Right lobe of liver (tissue), 6 donors: ENCODE measurements around the gene ZDHHC21. TPM values are rescaled to one million over a fixed set of nuclear protein-coding genes. Genes with fewer than 3 reads are reported as not detected.
A peak's percentile ranks its signal among the peaks of the same experiment; 100 is the strongest.

Experiments
- ATAC-seq, 4 donors: fragments of 200-7000 bp; cut with Tn5 transposase; one replicate each; pipeline ENCODE4 v1.9.1; 2020; ENCODE audit warnings: mild to moderate bottlenecking in 4 of 4, moderate library complexity in 4 of 4
- DNase-seq, 3 donors: peaks; one replicate each; pipeline ENCODE4 v3.0.0-alpha.2; 2020
- H3K27ac ChIP-seq, 3 donors: fragments of 200-600 bp; one replicate each; pipeline ENCODE4 v1.8.0; 2022
- H3K27me3 ChIP-seq, 2 donors: fragments of 200-600 bp; one replicate each; pipeline ENCODE4 v1.8.0; 2022
- H3K36me3 ChIP-seq, 4 donors: fragments of 200-600 bp; sonication (generic) in 1 of 4; one replicate each; pipeline versions ENCODE4 v1.5.1 to v1.8.0; 2017 to 2022; ENCODE audit warnings: control low read depth in 1 of 4
- H3K4me1 ChIP-seq, 4 donors: fragments of 200-600 bp; sonication (generic) in 1 of 4; one replicate each; pipeline versions ENCODE4 v1.5.1 to v1.8.0; 2017 to 2022; ENCODE audit warnings: control low read depth in 1 of 4
- H3K4me3 ChIP-seq, 3 donors: fragments of 200-600 bp; one replicate each; pipeline ENCODE4 v1.8.0; 2022
- H3K9me3 ChIP-seq, 4 donors: fragments of 200-600 bp; sonication (generic) in 1 of 4; one replicate each; pipeline versions ENCODE4 v1.5.1 to v1.8.0; 2017 to 2022; ENCODE audit warnings: control low read depth in 1 of 4
- CTCF ChIP-seq, 4 donors: fragments of 200-600 bp in 3 of 4; fragments of 450-650 bp in 1 of 4; IDR thresholded peaks; one replicate each; pipeline versions ENCODE4 v1.5.1 to v1.8.0; 2016 to 2022; ENCODE audit warnings: antibody characterized with exemption in 4 of 4, mild to moderate bottlenecking in 2 of 4
- POLR2A ChIP-seq: fragments of 450-650 bp; IDR thresholded peaks from one replicate; pipeline ENCODE4 v1.6.1; 2017; ENCODE audit warnings: antibody characterized with exemption, mild to moderate bottlenecking
- WGBS: methylation state at CpG from one replicate; pipeline ENCODE4 v1.1.6; 2018; ENCODE audit warnings: low coverage, low lambda C conversion rate; ENCODE audit not compliant: insufficient coverage; ENCODE audit errors: missing lambda C conversion rate; 5-methylcytosine and 5-hydroxymethylcytosine counted together
- intact Hi-C, 2 donors: fragments of 100-400 bp; cut with DNase I; formaldehyde crosslinking; loops; one replicate each; pipeline versions ENCODE4 v1.11.2 to v1.14.1; 2022
- total RNA-seq, 6 experiments: library from RNA; depleted of rRNA in 2 of 6; stranded (reverse); fragments of >200 nt in 2 of 6; fragmentation: NEBNext Ultra II Directional in 3 of 6; extraction: Animal tissue kit (Norgen Biotek cat#: 25700) in 3 of 6; gene quantifications; one replicate each; pipeline versions ENCODE4 v1.1.0 to v1.2.4, GENCODE V29; 2016 to 2023
- donor health status: DM: no; HTN: yes; CAD: no.
- donor health status: DM: no; HTN: no; CAD: no.
- donor health status: DM: no; HTN: no; CAD: no.
- donor health status: DM: no; HTN: yes; CAD: no.
- donor health status: DM: no; HTN: yes; CAD: no.

ZDHHC21 gene
- total RNA-seq, 6 experiments from 2014 or later: 2.7 to 5.3 (median 4.5) TPM

GRCh38 chr9:14597171-14597799 lies 95.9 kb downstream of the ZDHHC21 start:
- 100% methylated on average over 2 of the region's 7 CpGs for WGBS
- no peaks in the 10 kb centered on the region for H3K36me3 ChIP-seq
- no peak overlapping the region for H3K4me3 ChIP-seq
- intact Hi-C loops: no loop called here
- no peaks in the 10 kb centered on the region for H3K9me3 ChIP-seq
- DNase-seq (no peak), ATAC-seq (peak in 1 of 4 donors; percentile 40)
- no peaks in the 10 kb centered on the region for H3K27me3 ChIP-seq
- H3K27ac ChIP-seq: no peak overlapping the region
- H3K4me1 ChIP-seq: no peaks in the 10 kb centered on the region
- TF ChIP-seq POLR2A (no peak), CTCF (IDR thresholded peaks at IDR 0.05) (no peak)

GRCh38 chr9:14593406-14593805 lies 99.8 kb downstream of the ZDHHC21 start:
- intact Hi-C loops: no loop called here
- DNase-seq: no peak
- no peaks in the 10 kb centered on the region for H3K9me3 ChIP-seq
- H3K4me3 ChIP-seq: no peak overlapping the region
- ATAC-seq: no peak
- TF ChIP-seq POLR2A: no peak
- 100% methylated on average over 2 of the region's 3 CpGs for WGBS
- no peaks in the 10 kb centered on the region for H3K36me3 ChIP-seq
- H3K4me1 ChIP-seq: no peaks in the 10 kb centered on the region
- H3K27me3 ChIP-seq: no peaks in the 10 kb centered on the region
- no peak overlapping the region for H3K27ac ChIP-seq

GRCh38 chr9:14591411-14591810 lies 101.8 kb downstream of the ZDHHC21 start:
- no peak for ATAC-seq
- H3K27me3 ChIP-seq: no peaks in the 10 kb centered on the region

GRCh38 chr9:14585730-14586473 lies 107.3 kb downstream of the ZDHHC21 start:
- Histone ChIP-seq H3K4me1 (no peaks in the 10 kb centered on the region), H3K36me3 (no peaks in the 10 kb centered on the region), H3K4me3 (no peak overlapping the region), H3K27ac (no peak overlapping the region), H3K27me3 (no peaks in the 10 kb centered on the region), H3K9me3 (no peaks in the 10 kb centered on the region)
- WGBS: 67% methylated on average over 3 of the region's 8 CpGs
- DNase-seq (no peak), ATAC-seq (no peak)
- intact Hi-C loops: no loop called here
- TF ChIP-seq CTCF (IDR thresholded peaks at IDR 0.05): no peak
- no peak for TF ChIP-seq POLR2A

More at GRCh38 chr9:14591411-14591810, 101.8 kb downstream of the ZDHHC21 start:
- Histone ChIP-seq H3K36me3 (no peaks in the 10 kb centered on the region), H3K4me3 (no peak overlapping the region), H3K4me1 (no peaks in the 10 kb centered on the region), H3K27ac (no peak overlapping the region), H3K9me3 (no peaks in the 10 kb centered on the region)
- 83% methylated on average over 3 of the region's 3 CpGs for WGBS
- TF ChIP-seq POLR2A (no peak), CTCF (IDR thresholded peaks at IDR 0.05) (no peak)
- DNase-seq: no peak
- intact Hi-C loops: no loop called here

GRCh38 chr9:14584571-14584970 lies 108.7 kb downstream of the ZDHHC21 start:
- DNase-seq (no peak), ATAC-seq (no peak)
- no peaks in the 10 kb centered on the region for H3K4me1 ChIP-seq
- TF ChIP-seq CTCF (IDR thresholded peaks at IDR 0.05) (no peak), POLR2A (no peak)
- H3K36me3 ChIP-seq: no peaks in the 10 kb centered on the region
- H3K9me3 ChIP-seq: no peaks in the 10 kb centered on the region
- intact Hi-C loops: no loop called here
- no peaks in the 10 kb centered on the region for H3K27me3 ChIP-seq
- 47% methylated on average over 2 of the region's 4 CpGs for WGBS
- H3K4me3 ChIP-seq: no peak overlapping the region
- H3K27ac ChIP-seq: no peak overlapping the region
